ENCODE data around the gene RTP1.
"Not testable (repeated sequence)": the region's sequence is repeated elsewhere in the genome, so short reads cannot be mapped to it uniquely, and the experiment has no call there.

The RTP1 gene, protein sequence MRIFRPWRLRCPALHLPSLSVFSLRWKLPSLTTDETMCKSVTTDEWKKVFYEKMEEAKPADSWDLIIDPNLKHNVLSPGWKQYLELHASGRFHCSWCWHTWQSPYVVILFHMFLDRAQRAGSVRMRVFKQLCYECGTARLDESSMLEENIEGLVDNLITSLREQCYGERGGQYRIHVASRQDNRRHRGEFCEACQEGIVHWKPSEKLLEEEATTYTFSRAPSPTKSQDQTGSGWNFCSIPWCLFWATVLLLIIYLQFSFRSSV

DNA sequence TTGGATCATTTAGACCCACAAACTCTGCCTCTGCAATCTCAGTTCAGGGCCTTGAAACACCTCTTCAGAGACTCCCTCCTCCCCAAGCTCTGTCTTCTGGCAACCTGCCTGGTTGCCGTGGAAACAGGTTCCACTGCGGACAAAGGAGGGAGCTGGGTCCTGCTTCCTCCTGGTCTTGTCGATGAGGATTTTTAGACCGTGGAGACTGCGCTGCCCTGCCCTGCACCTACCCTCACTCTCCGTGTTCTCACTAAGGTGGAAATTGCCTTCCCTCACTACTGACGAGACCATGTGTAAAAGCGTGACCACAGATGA is at the start of gene RTP1:
RTP1 (plus strand) TSS at position 152 of the 315 bp plus-strand sequence; CDS start at position 182, 30 bp downstream.
- Histone ChIP-seq H3K27me3 (ENCODE audit: insufficient read depth, low read length) (no peaks in the 10 kb centered on the region), H3K9me3 (ENCODE audit: insufficient read depth, low read depth, low read length) (no peaks in the 10 kb centered on the region)

DNA sequence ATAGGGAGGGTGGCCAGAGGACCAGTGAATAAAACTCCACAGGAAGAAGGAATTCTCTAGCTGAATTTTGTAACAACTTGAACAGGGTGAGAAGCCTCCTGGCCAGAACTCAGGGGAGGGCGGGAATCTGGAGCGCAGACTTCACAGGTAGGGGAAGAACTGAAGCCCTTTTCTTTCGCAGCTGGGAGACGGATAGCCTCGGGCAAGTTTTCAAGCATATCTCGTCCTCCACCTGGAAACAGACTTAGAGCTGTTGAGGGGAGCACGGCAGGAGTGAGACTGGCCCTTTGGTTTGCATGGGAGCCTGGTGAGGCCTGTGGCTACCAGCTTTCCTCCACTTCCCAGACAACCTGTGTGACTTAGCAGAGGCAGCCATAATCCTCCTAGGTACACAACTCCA is 47.1 kb upstream of the RTP1 start:
- Histone ChIP-seq H3K27me3 (ENCODE audit: insufficient read depth, low read length) (no peaks in the 10 kb centered on the region), H3K4me3 (ENCODE audit: low read length) (no peak overlapping the region), H3K9ac (ENCODE audit: low read depth, low read length) (no peak overlapping the region), H3K36me3 (ENCODE audit: insufficient read depth, low read depth, low read length) (no peaks in the 10 kb centered on the region), H3K4me1 (ENCODE audit: insufficient read depth, low read length) (no peaks in the 10 kb centered on the region), H3K27ac (ENCODE audit: low read length) (no peak overlapping the region), H3K9me3 (ENCODE audit: insufficient read depth, low read depth, low read length) (peaks cover 8% of the 10 kb centered on the region)

More for the DNA sequence above, at the start of gene RTP1:
- no peak within 1 kb of the TSS for H3K27ac ChIP-seq (ENCODE audit: low read length)
- no peaks in the 10 kb centered on the region for H3K36me3 ChIP-seq (ENCODE audit: insufficient read depth, low read depth, low read length)
- H3K4me1 ChIP-seq (ENCODE audit: insufficient read depth, low read length), result no peaks in the 10 kb centered on the region
- no peak within 1 kb of the TSS for H3K9ac ChIP-seq (ENCODE audit: low read depth, low read length)
- H3K4me3 ChIP-seq (ENCODE audit: low read length), result no peak within 1 kb of the TSS

DNA sequence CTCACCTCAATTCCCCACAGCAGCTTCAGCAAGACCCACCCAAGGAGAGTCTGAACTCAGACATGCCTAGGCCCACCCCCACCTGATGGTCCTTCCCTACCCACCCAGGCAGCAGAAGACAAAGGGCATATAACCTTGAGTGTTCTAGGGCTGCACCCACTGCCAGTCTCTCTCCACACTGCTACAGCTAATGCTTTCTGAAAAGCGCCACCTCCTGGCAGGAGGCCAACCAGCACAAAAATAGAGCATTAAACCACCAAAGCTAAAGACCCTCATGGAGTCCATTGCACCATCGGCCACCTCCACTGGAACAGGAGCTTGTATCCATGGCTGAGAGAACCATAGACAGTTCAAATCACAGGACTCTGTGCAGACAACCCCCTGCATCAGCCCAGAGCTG is 46.7 kb upstream of the RTP1 start:
- Histone ChIP-seq H3K27me3 (ENCODE audit: insufficient read depth, low read length) (no peaks in the 10 kb centered on the region), H3K36me3 (ENCODE audit: insufficient read depth, low read depth, low read length) (no peaks in the 10 kb centered on the region), H3K4me3 (ENCODE audit: low read length) (no peak overlapping the region), H3K9me3 (ENCODE audit: insufficient read depth, low read depth, low read length) (peaks cover 4% of the 10 kb centered on the region), H3K27ac (ENCODE audit: low read length) (no peak overlapping the region), H3K9ac (ENCODE audit: low read depth, low read length) (no peak overlapping the region), H3K4me1 (ENCODE audit: insufficient read depth, low read length) (no peaks in the 10 kb centered on the region)

DNA sequence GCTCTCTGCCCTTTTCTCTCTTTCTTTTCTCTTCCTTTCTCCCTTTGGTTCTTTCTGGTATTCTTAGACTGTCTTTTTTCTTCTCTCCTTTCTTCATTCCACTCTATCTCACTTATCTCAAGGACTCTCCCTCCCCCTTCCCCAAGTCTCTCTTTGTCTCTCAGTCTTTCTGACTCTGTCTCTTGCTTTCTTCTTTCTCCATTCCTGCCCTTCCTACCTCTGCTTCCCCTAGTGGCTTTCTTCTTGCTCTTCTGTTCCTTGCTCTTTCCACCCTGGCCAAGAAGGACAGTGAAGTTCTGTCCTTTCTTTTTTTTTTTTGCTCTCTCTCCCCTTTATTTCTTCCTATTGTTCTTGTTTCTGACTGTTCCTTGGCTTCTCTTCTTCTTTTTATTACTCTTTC is 35.7 kb upstream of the RTP1 start:
- H3K27ac ChIP-seq (ENCODE audit: low read length), result no peak overlapping the region
- H3K4me1 ChIP-seq (ENCODE audit: insufficient read depth, low read length), result peaks cover 10% of the 10 kb centered on the region; the same call in 1 of the 2 replicates
- no peaks in the 10 kb centered on the region for H3K36me3 ChIP-seq (ENCODE audit: insufficient read depth, low read depth, low read length)
- H3K9ac ChIP-seq (ENCODE audit: low read depth, low read length), result no peak overlapping the region
- no peaks in the 10 kb centered on the region for H3K9me3 ChIP-seq (ENCODE audit: insufficient read depth, low read depth, low read length)
- H3K27me3 ChIP-seq (ENCODE audit: insufficient read depth, low read length), result no peaks in the 10 kb centered on the region
- no peak overlapping the region for H3K4me3 ChIP-seq (ENCODE audit: low read length)

DNA sequence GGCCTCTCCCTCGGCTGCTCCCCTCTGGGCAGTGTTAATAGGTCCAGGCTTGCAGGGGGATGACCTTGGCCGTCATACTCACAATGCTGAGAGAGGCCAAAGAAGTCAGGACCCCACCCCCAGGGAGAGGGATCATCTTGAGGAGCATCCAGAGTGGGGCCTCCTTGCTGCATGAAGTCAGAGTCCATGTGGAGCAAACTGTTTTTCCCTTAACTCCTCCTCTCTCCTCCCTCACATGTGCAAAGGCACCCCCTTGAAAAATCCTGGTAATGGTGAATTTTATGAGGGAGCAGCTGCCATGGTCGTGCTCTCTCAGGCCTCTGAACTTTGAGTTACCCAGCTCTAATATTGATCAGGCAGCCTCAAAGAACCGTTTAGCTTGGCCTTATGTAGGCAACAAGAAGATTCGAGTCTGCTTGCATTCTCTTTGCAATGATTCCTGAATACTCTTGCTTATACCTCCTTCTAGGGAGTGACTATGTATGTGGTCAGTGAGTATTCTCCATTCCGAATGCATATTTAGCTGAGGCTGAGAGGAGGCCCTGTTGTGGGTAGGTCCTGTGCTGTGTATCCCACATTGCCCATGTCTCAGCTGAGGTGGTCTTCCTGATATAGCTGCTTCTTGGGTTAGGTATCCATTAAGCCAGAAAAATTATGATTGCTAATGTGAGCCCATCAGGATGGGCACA is 34.9 kb upstream of the RTP1 start:
- no peaks in the 10 kb centered on the region for H3K36me3 ChIP-seq (ENCODE audit: insufficient read depth, low read depth, low read length)
- no peak overlapping the region for H3K4me3 ChIP-seq (ENCODE audit: low read length)
- no peak overlapping the region for H3K27ac ChIP-seq (ENCODE audit: low read length)
- H3K4me1 ChIP-seq (ENCODE audit: insufficient read depth, low read length), result peaks cover 10% of the 10 kb centered on the region; the same call in 1 of the 2 replicates
- no peaks in the 10 kb centered on the region for H3K27me3 ChIP-seq (ENCODE audit: insufficient read depth, low read length)
- H3K9ac ChIP-seq (ENCODE audit: low read depth, low read length), result no peak overlapping the region
- no peaks in the 10 kb centered on the region for H3K9me3 ChIP-seq (ENCODE audit: insufficient read depth, low read depth, low read length)

DNA sequence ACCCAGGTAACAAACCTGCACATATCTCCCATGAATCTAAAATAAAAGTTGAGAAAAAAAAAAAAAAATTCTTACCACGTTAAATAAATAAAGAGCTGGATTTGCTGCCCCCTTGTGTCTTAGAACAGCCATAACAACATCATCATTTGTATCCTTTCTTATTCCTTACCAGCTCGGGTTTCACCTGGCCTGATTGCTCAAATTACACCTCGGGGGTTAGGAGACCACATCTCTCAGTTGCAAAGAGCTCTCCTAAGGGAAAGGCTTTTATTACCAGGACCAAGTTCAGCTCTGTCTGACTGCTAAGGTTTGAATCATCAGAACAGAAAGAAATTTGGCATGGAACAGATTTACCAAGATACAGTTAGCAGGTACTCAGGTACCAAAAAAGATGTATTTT is 32.1 kb upstream of the RTP1 start:
- H3K4me3 ChIP-seq (ENCODE audit: low read length), result peak overlapping the region; percentile 23; the same call in 1 of the 2 replicates
- H3K27me3 ChIP-seq (ENCODE audit: insufficient read depth, low read length), result no peaks in the 10 kb centered on the region
- peaks cover 10% of the 10 kb centered on the region; the same call in 1 of the 2 replicates for H3K4me1 ChIP-seq (ENCODE audit: insufficient read depth, low read length)
- no peaks in the 10 kb centered on the region for H3K9me3 ChIP-seq (ENCODE audit: insufficient read depth, low read depth, low read length)
- H3K27ac ChIP-seq (ENCODE audit: low read length), result peak overlapping the region; percentile 41
- no peaks in the 10 kb centered on the region for H3K36me3 ChIP-seq (ENCODE audit: insufficient read depth, low read depth, low read length)
- H3K9ac ChIP-seq (ENCODE audit: low read depth, low read length), result no peak overlapping the region; the same call in 1 of the 2 replicates

DNA sequence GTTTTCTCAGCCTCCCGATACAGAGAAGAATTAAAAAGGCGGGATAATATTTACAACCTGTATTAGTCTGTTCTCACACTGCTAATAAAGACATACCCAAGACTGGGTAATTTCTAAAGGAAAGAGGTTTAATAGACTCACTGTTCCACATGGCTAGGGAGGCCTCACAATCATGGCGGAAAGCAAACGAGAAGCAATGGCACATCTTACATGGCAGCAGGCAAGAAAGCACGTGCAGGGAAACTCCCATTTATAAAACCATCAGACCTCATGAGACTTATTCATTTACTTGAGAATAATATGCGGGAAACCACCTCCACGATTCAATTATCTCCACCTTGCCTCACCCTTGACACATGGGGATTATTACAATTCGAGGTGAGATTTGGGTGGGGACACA is 30.5 kb upstream of the RTP1 start:
- Histone ChIP-seq H3K9ac (ENCODE audit: low read depth, low read length) (no peak overlapping the region), H3K27me3 (ENCODE audit: insufficient read depth, low read length) (no peaks in the 10 kb centered on the region), H3K4me3 (ENCODE audit: low read length) (no peak overlapping the region), H3K9me3 (ENCODE audit: insufficient read depth, low read depth, low read length) (no peaks in the 10 kb centered on the region), H3K4me1 (ENCODE audit: insufficient read depth, low read length) (peaks cover 10% of the 10 kb centered on the region; the same call in 1 of the 2 replicates), H3K36me3 (ENCODE audit: insufficient read depth, low read depth, low read length) (no peaks in the 10 kb centered on the region), H3K27ac (ENCODE audit: low read length) (no peak overlapping the region)

DNA sequence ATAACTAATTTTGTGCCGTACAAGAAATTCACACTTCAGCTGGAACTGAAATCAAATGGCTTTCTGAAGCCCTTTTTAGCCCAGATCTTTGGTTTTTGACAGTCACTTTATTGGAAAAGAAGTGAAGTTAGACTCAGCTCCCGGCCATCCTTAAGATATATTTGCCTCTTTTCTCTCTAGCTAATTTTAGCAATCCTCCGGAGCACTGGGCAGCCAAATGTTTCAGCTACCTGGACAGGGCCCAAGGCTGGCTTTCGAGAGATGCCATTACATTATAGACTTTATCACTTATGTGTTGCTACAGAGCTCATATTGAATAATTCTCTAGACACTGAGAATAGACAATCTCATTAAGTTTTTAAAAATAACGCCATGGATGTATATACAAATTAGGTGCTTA is 29.5 kb upstream of the RTP1 start:
- H3K4me1 ChIP-seq (ENCODE audit: insufficient read depth, low read length), result peaks cover 10% of the 10 kb centered on the region; the same call in 1 of the 2 replicates
- peaks cover under 1% of the 10 kb centered on the region; the same call in 1 of the 2 replicates for H3K36me3 ChIP-seq (ENCODE audit: insufficient read depth, low read depth, low read length)
- no peaks in the 10 kb centered on the region for H3K27me3 ChIP-seq (ENCODE audit: insufficient read depth, low read length)
- no peak overlapping the region for H3K4me3 ChIP-seq (ENCODE audit: low read length)
- no peaks in the 10 kb centered on the region for H3K9me3 ChIP-seq (ENCODE audit: insufficient read depth, low read depth, low read length)
- no peak overlapping the region for H3K27ac ChIP-seq (ENCODE audit: low read length)
- no peak overlapping the region for H3K9ac ChIP-seq (ENCODE audit: low read depth, low read length)

DNA sequence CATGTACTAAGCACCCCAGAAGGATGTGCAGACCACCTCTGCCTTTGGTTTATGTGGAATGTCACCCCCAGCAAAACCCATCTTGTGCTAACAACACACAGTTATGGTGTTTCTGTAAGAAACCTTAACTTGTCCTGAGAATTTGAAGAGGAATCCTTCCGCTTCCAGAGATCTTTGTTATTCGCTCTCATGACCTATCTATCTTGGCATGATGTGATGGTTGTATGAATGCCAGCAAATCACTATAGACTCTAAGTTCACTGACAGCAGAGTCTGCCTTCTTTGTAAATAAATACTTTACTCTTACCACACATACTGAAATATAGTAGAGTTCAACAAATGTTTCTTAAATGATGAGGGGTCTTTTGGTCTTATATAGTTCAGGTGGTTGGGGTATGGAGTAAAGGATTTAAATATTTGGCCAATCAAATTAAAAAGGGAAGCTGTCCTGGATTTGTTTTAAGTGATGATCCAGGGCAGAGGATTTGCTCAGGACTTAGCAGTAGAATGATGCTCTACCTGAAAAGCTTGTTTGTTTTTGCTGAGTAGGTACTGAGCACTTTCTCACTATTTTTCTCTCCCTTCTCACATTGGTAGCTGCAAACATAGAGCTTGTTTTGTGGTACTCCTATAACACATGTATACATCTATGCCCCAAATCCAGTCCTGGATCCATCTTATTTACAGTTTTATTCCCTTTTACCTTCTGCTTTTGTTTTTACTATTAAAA is 27.9 kb upstream of the RTP1 start:
- Histone ChIP-seq H3K4me3 (ENCODE audit: low read length) (no peak overlapping the region), H3K4me1 (ENCODE audit: insufficient read depth, low read length) (peaks cover 14% of the 10 kb centered on the region), H3K9me3 (ENCODE audit: insufficient read depth, low read depth, low read length) (no peaks in the 10 kb centered on the region), H3K27me3 (ENCODE audit: insufficient read depth, low read length) (no peaks in the 10 kb centered on the region), H3K36me3 (ENCODE audit: insufficient read depth, low read depth, low read length) (peaks cover 17% of the 10 kb centered on the region), H3K27ac (ENCODE audit: low read length) (no peak overlapping the region), H3K9ac (ENCODE audit: low read depth, low read length) (no peak overlapping the region)

DNA sequence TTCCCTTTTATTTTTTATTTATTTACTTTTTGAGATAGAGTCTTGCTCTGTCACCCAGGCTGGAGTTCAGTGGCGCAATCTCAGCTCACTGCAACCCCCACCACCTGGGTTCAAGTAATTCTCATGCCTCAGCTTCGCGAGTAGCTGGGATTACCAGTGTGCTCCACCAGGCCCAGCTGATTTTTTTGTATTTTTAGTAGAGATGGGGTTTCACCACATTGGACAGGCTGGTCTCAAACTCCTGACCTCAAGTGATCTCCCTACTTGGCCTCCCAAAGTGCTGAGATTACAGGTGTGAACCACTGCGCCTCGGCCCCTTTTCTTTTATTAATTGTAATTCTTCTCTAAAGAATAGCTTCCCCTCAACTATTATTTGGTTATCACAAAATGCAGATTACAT is 26.4 kb upstream of the RTP1 start:
- H3K36me3 ChIP-seq (ENCODE audit: insufficient read depth, low read depth, low read length), result peaks cover 23% of the 10 kb centered on the region
- not testable (repeated sequence) for H3K27me3 ChIP-seq (ENCODE audit: insufficient read depth, low read length); H3K9me3 ChIP-seq (ENCODE audit: insufficient read depth, low read depth, low read length); H3K9ac ChIP-seq (ENCODE audit: low read depth, low read length); H3K4me3 ChIP-seq (ENCODE audit: low read length); H3K4me1 ChIP-seq (ENCODE audit: insufficient read depth, low read length); H3K27ac ChIP-seq (ENCODE audit: low read length)

DNA sequence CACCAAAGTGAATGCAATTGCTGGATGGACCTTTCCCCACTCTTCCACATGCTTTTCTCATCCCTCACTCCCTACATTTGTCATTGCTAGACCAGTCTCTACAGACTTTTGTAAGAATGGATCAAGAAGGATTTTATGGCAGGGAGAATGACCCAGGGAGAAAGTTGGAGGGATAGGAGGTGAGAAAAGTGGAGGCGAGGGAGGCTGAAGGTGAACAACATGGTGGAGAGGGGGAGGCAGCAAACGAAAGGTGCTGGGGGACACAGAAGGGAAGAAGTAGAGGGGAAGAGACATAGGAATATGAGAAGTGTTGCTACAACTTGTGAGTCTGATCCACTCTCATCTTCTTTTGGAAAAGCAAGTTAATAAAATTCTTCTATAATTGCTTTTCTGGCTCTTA is 24.4 kb upstream of the RTP1 start:
- H3K27me3 ChIP-seq (ENCODE audit: insufficient read depth, low read length), result no peaks in the 10 kb centered on the region
- H3K9ac ChIP-seq (ENCODE audit: low read depth, low read length), result no peak overlapping the region
- peaks cover 23% of the 10 kb centered on the region for H3K36me3 ChIP-seq (ENCODE audit: insufficient read depth, low read depth, low read length)
- H3K4me1 ChIP-seq (ENCODE audit: insufficient read depth, low read length), result peaks cover 6% of the 10 kb centered on the region
- no peak overlapping the region for H3K4me3 ChIP-seq (ENCODE audit: low read length)
- no peak overlapping the region for H3K27ac ChIP-seq (ENCODE audit: low read length)
- H3K9me3 ChIP-seq (ENCODE audit: insufficient read depth, low read depth, low read length), result no peaks in the 10 kb centered on the region
